Measurements from ENCODE around the gene ZNF224. TPM values are rescaled to one million over a fixed set of nuclear protein-coding genes. Genes with fewer than 3 reads are reported as not detected.

Gene ZNF224
- total RNA-seq (2014; rRNA removed) (5.6 and 11.0 TPM in 2 replicates), Bru-seq, nascent RNA (percentile 67 among the genes with signal in this experiment), BruChase-seq, experiment 1, labeled RNA remaining after a 6-hour chase (percentile 78 among the genes with signal in this experiment), BruChase-seq, experiment 2, labeled RNA remaining after a 2-hour chase (percentile 88 among the genes with signal in this experiment)
- long read RNA-seq, transcript ZNF224-203 (1 exons, 1,552 nt): minor isoform, 8 of 51 reads
- long read RNA-seq, transcript ZNF224-201 (6 exons, 3,980 nt): major isoform, 14 of 51 reads
- long read RNA-seq, partial matches to known transcripts: 14 of 51 reads
- long read RNA-seq, other reads (novel, unspliced or antisense): 9 of 51 reads

DNA sequence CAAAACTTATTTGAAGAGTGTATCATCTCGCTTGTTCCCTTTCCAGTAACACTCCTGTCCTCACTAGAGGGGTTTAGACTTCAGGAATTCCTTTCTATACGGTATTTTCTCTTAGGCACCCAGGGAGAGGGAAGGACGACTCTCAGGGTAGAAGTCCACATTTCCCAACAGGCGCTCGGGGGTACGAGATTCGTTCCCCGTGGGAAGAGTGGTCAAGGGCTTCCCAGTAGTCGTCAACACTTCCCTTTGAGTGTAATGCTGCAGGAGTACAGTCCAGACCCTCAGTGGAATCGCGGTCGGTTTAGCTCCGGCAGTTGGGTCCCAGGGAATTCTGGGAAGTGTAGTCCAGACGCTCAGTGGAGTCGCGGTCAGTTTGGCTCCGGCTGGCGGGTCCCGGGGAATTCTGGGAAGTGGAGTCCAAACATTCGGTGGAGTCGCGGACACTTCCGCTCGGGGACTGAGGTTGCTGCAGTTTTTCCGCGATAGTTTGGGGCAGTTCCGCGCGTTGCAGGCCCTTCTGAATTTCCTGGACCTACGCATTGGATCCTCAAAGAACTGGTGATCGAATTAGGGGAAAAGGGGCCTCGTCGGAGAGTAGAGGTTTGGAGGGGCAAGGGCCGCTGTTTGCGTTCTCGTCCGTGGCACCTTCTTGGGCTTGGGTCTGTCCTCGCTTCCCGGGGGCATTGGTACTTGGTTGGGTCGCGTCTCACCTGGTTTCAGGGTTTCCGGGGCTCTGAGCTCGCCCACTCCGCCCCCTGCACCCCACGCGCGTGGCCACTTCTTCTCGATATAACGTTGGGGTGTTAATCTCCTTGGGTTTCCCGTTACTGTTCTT, at the start of gene ZNF224:
Gene ZNF224 (plus strand): TSS at position 431 of the 835 bp plus-strand sequence. CDS start 3,513 bp downstream, outside the sequence.
- no peaks in the 10 kb centered on the region for H3K9me3 ChIP-seq (ENCODE audit: low read length)
- peak; percentile 85 for DNase-seq
- TF ChIP-seq, protein P1, sequence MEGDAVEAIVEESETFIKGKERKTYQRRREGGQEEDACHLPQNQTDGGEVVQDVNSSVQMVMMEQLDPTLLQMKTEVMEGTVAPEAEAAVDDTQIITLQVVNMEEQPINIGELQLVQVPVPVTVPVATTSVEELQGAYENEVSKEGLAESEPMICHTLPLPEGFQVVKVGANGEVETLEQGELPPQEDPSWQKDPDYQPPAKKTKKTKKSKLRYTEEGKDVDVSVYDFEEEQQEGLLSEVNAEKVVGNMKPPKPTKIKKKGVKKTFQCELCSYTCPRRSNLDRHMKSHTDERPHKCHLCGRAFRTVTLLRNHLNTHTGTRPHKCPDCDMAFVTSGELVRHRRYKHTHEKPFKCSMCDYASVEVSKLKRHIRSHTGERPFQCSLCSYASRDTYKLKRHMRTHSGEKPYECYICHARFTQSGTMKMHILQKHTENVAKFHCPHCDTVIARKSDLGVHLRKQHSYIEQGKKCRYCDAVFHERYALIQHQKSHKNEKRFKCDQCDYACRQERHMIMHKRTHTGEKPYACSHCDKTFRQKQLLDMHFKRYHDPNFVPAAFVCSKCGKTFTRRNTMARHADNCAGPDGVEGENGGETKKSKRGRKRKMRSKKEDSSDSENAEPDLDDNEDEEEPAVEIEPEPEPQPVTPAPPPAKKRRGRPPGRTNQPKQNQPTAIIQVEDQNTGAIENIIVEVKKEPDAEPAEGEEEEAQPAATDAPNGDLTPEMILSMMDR (conservative IDR thresholded peaks at IDR 0.05; ENCODE audit: low read depth, low read length): no peak
- no peak for TF ChIP-seq EZH2phosphoT487 (IDR thresholded peaks at IDR 0.05; ENCODE audit: borderline replicate concordance, low read length)
- no peak for TF ChIP-seq EZH2 (IDR thresholded peaks at IDR 0.05; ENCODE audit: low read length, unreplicated experiment)
- peak within 1 kb of the TSS; percentile 83 for H3K9ac ChIP-seq (ENCODE audit: low read length)
- H2AFZ ChIP-seq (ENCODE audit: low read length): peak within 1 kb of the TSS; percentile 95
- H3K36me3 ChIP-seq (ENCODE audit: low read depth, low read length): no peaks in the 10 kb centered on the region; the same call in 1 of the 2 replicates
- H3K27me3 ChIP-seq (ENCODE audit: low read length): no peaks in the 10 kb centered on the region
- POLR2A ChIA-PET (ENCODE audit: unreplicated experiment): no interaction called here
- H4K20me1 ChIP-seq (ENCODE audit: low read length): no peaks in the 10 kb centered on the region
- BruUV-seq (replicated peaks): TSS peak; percentile 76
- H3K9me2 ChIP-seq (replicated peaks; ENCODE audit: low read length): no peaks in the 10 kb centered on the region
- H3K79me2 ChIP-seq (ENCODE audit: low read length): peaks cover 21% of the 10 kb centered on the region
- no peaks in the 10 kb centered on the region for H3F3A ChIP-seq (ENCODE audit: low read length, unreplicated experiment)
- peak within 1 kb of the TSS; percentile 97 for H3K4me3 ChIP-seq (ENCODE audit: low read length)
- ATAC-seq: peak; percentile 97
- no peak within 1 kb of the TSS for H3K27ac ChIP-seq (ENCODE audit: low read length)
- H3K4me2 ChIP-seq (ENCODE audit: low read length): peak within 1 kb of the TSS; percentile 86
- CTCF ChIA-PET: no interaction called here
- intact Hi-C loops (cut with micrococcal nuclease): loop anchor here (1.0 to 10.0 kb wide), 5 partner anchors 19 to 139 kb away; partner anchors contain the start of genes ZNF155, ZNF221, ZNF225 and ZNF226
- no peaks in the 10 kb centered on the region for H3K4me1 ChIP-seq (ENCODE audit: insufficient read depth, low read length)

DNA sequence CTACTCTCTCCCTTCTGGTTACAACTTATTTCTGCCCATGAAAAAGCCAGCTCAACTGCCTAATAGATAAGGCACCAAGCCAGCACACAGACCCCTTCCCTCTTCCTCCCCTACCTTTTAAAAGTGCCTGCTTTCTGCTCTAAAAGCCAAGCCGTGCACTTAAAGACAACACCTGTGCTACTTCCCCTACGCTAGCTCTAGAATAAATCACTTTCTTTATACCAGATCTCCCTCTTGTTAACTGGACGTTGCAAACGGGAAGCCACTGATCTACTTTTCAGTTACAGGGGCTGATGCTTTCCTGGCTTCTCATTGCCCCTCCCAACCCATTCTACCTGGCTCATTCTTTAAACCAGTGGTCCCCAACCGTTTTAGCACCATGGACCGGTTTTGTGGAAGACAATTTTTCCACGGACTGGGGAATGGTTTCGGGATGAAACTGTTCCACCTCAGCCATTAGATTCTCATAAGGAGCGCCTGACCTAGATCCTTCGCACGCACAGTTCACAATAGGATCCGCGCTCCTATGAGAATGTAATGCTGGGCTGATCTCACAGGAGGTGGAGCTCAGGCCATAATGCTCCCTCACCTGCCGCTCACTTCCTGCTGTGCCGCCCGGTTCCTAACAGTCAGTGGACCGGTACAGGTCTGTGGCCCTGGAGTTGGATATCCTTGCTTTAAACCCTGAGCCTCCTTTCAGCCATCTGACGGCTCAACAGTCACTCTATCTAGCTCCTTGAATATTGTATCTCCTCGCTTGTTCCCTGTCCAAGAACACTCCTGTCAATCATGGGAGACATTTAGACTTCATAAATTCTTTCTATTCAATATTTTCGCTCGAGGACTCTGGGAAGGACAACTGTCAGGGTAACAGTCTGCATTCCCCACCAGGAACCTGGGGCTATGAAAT, 43.2 kb upstream of the ZNF224 start:
- TF ChIP-seq, protein P1 (conservative IDR thresholded peaks at IDR 0.05; ENCODE audit: low read depth, low read length): no peak
- TF ChIP-seq EZH2phosphoT487 (IDR thresholded peaks at IDR 0.05; ENCODE audit: borderline replicate concordance, low read length): no peak
- TF ChIP-seq EZH2 (IDR thresholded peaks at IDR 0.05; ENCODE audit: low read length, unreplicated experiment): no peak
- ChIA-PET POLR2A (ENCODE audit: unreplicated experiment) (no interaction called here), CTCF (no interaction called here)
- H3K9me3 ChIP-seq (ENCODE audit: low read length): no peaks in the 10 kb centered on the region
- H3K79me2 ChIP-seq (ENCODE audit: low read length): no peaks in the 10 kb centered on the region
- ATAC-seq (no peak), DNase-seq (no peak)
- no peak overlapping the region for H2AFZ ChIP-seq (ENCODE audit: low read length)
- H3K27ac ChIP-seq (ENCODE audit: low read length): no peak overlapping the region
- H3K36me3 ChIP-seq (ENCODE audit: low read depth, low read length): no peaks in the 10 kb centered on the region
- no peak overlapping the region for H3K4me3 ChIP-seq (ENCODE audit: low read length)
- no peaks in the 10 kb centered on the region for H3F3A ChIP-seq (ENCODE audit: low read length, unreplicated experiment)
- H3K9me2 ChIP-seq (replicated peaks; ENCODE audit: low read length): no peaks in the 10 kb centered on the region
- no TSS peak for BruUV-seq (replicated peaks)
- H4K20me1 ChIP-seq (ENCODE audit: low read length): no peaks in the 10 kb centered on the region
- H3K9ac ChIP-seq (ENCODE audit: low read length): no peak overlapping the region
- no peaks in the 10 kb centered on the region for H3K27me3 ChIP-seq (ENCODE audit: low read length)
- no peak overlapping the region for H3K4me2 ChIP-seq (ENCODE audit: low read length)
- intact Hi-C loops (cut with micrococcal nuclease): no loop called here
- H3K4me1 ChIP-seq (ENCODE audit: insufficient read depth, low read length): no peaks in the 10 kb centered on the region
